ENCODE measurements around the gene NPHP3.

The NPHP3 gene

DNA sequence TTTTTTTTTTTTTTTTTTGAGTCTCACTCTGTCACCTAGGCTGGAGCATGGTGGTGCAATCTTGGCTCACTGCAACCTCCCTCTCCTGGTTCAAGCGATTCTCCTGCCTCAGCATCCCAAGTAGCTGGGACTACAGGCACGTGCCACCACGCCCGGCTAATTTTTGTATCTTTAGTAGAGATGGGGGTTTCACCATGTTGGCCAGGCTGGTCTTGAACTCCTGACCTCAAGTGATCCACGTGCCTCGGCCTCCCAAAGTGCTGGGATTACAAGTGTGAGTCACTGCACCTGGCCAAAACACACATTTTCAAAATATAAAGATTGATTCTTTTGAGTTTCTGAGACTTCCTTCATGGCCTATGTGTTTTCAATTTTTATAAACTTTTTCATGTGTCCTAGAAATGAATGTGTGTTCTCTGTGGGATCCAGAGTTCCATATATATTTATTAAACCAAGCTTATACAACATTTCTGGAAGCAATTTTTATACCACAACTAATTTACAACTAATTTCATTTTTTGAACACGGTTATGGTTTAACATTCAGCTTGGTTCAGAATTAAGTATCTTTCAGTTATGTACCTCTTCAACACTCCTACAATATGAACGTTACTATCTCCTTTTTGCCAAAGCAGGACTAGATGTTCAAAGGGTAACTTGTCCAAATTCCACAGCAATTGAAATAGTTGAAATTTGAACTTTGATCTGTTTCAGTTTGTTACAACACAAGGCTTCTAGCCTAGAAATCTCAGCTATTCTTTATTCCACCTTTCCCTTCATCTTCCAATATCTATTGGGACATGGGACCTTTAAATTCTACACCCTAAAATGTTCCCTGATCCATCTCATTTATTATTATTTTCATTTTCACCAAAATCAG is 64.1 kb downstream of the NPHP3 start:
- TF ChIP-seq, protein P1, sequence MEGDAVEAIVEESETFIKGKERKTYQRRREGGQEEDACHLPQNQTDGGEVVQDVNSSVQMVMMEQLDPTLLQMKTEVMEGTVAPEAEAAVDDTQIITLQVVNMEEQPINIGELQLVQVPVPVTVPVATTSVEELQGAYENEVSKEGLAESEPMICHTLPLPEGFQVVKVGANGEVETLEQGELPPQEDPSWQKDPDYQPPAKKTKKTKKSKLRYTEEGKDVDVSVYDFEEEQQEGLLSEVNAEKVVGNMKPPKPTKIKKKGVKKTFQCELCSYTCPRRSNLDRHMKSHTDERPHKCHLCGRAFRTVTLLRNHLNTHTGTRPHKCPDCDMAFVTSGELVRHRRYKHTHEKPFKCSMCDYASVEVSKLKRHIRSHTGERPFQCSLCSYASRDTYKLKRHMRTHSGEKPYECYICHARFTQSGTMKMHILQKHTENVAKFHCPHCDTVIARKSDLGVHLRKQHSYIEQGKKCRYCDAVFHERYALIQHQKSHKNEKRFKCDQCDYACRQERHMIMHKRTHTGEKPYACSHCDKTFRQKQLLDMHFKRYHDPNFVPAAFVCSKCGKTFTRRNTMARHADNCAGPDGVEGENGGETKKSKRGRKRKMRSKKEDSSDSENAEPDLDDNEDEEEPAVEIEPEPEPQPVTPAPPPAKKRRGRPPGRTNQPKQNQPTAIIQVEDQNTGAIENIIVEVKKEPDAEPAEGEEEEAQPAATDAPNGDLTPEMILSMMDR (IDR thresholded peaks at IDR 0.05; ENCODE audit: control insufficient read depth, extremely low read depth, insufficient read depth): no peak
- no peak overlapping the region for H3K4me3 ChIP-seq (ENCODE audit: low read depth, low read length)
- DNase-seq (ENCODE audit: low read depth): no peak

- DNase-seq (ENCODE audit: low read depth): no peak
- no peak overlapping the region for H3K4me3 ChIP-seq (ENCODE audit: low read depth, low read length)
- TF ChIP-seq, protein P1 (IDR thresholded peaks at IDR 0.05; ENCODE audit: control insufficient read depth, extremely low read depth, insufficient read depth): no peak
Measured at GRCh38 chr3:132655471-132655870, 66.7 kb downstream of the NPHP3 start.

DNA sequence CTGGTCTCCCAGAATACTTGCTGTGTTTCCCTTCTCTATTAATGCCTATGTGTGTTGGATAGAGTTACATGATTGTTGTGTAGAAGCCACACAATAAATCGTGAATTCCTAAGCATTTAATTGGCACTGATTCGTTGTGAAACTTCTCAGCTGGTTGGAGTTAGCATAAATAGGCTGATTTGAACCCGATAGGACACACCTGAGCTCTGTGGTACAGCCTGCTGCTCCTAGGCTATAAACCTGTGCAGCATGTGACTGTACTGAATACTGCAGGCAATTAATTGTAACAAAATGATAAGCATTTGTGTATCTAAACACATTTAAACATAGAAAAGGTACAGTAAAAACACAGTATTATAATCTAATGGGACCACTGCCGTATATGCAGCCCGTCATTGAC is 67.5 kb downstream of the NPHP3 start:
- no peak overlapping the region for H3K4me3 ChIP-seq (ENCODE audit: low read depth, low read length)
- DNase-seq (ENCODE audit: low read depth): no peak
- TF ChIP-seq, protein P1 (IDR thresholded peaks at IDR 0.05; ENCODE audit: control insufficient read depth, extremely low read depth, insufficient read depth): no peak

- TF ChIP-seq, protein P1 (IDR thresholded peaks at IDR 0.05; ENCODE audit: control insufficient read depth, extremely low read depth, insufficient read depth): no peak
- DNase-seq (ENCODE audit: low read depth): no peak
- no peak overlapping the region for H3K4me3 ChIP-seq (ENCODE audit: low read depth, low read length)
Measured at GRCh38 chr3:132654190-132654589, 68.0 kb downstream of the NPHP3 start.

GRCh38 chr3:132652640-132653270 is 69.5 kb downstream of the NPHP3 start:
- no peak overlapping the region for H3K4me3 ChIP-seq (ENCODE audit: low read depth, low read length)
- TF ChIP-seq, protein P1 (IDR thresholded peaks at IDR 0.05; ENCODE audit: control insufficient read depth, extremely low read depth, insufficient read depth): no peak
- DNase-seq (ENCODE audit: low read depth): no peak

GRCh38 chr3:132650153-132650552 is 72.1 kb downstream of the NPHP3 start:
- DNase-seq (ENCODE audit: low read depth): no peak
- TF ChIP-seq, protein P1 (IDR thresholded peaks at IDR 0.05; ENCODE audit: control insufficient read depth, extremely low read depth, insufficient read depth): no peak
- no peak overlapping the region for H3K4me3 ChIP-seq (ENCODE audit: low read depth, low read length)

Measured in LNCaP clone FGC (cell line).